ENCODE results near the gene GAS2L1. TPM values are rescaled to one million over a fixed set of nuclear protein-coding genes. Genes with fewer than 3 reads are reported as not detected.

GAS2L1 gene
- polyA plus RNA-seq, 1 donor from 2014 or later: 0.77 TPM

GRCh38 chr22:29325356-29325755 is 18.9 kb downstream of the GAS2L1 start:
- Histone ChIP-seq H3K36me3 (ENCODE audit: insufficient read depth, low read length) (no peaks in the 10 kb centered on the region), H3K9ac (ENCODE audit: low read length) (no peak overlapping the region), H3K9me2 (ENCODE audit: insufficient read depth, low read length) (no peaks in the 10 kb centered on the region), H3K79me2 (replicated peaks; ENCODE audit: insufficient read depth, low read length) (no peaks in the 10 kb centered on the region), H3K4me3 (ENCODE audit: low read length) (no peak overlapping the region), H4K20me1 (ENCODE audit: insufficient read depth) (no peaks in the 10 kb centered on the region), H3F3A (ENCODE audit: insufficient read depth, low read length, poor library complexity, severe bottlenecking) (no peaks in the 10 kb centered on the region), H3K27ac (ENCODE audit: low read length) (no peak overlapping the region), H3K4me2 (ENCODE audit: low read length) (no peak overlapping the region), H3K9me3 (ENCODE audit: low read length) (no peaks in the 10 kb centered on the region), H3K27me3 (ENCODE audit: insufficient read depth, low read depth, low read length) (no peaks in the 10 kb centered on the region), H2AFZ (ENCODE audit: low read depth, low read length) (no peak overlapping the region)
- no peak for TF ChIP-seq EZH2 (IDR thresholded peaks at IDR 0.05; ENCODE audit: borderline replicate concordance, insufficient read depth, low read length, poor library complexity, severe bottlenecking)
- TF ChIP-seq CTCF (IDR thresholded peaks at IDR 0.05; ENCODE audit: poor library complexity, severe bottlenecking): no peak
- no peak for TF ChIP-seq POLR2AphosphoS5 (IDR thresholded peaks at IDR 0.05)
- no peak for TF ChIP-seq MXI1 (conservative IDR thresholded peaks at IDR 0.05; ENCODE audit: poor library complexity, severe bottlenecking)
- no peak for TF ChIP-seq REST (IDR thresholded peaks at IDR 0.05; ENCODE audit: borderline replicate concordance)
- no peak for TF ChIP-seq RAD21 (conservative IDR thresholded peaks at IDR 0.05)
- no peak for TF ChIP-seq TAF1 (IDR thresholded peaks at IDR 0.05; ENCODE audit: low read depth)
- TF ChIP-seq EP300 (conservative IDR thresholded peaks at IDR 0.05; ENCODE audit: poor library complexity, severe bottlenecking): no peak
- no peak for TF ChIP-seq SMC3 (conservative IDR thresholded peaks at IDR 0.05; ENCODE audit: poor library complexity)

GRCh38 chr22:29325785-29326315 is 19.4 kb downstream of the GAS2L1 start:
- H3F3A ChIP-seq (ENCODE audit: insufficient read depth, low read length, poor library complexity, severe bottlenecking): no peaks in the 10 kb centered on the region
- TF ChIP-seq TAF1 (IDR thresholded peaks at IDR 0.05; ENCODE audit: low read depth) (no peak), RAD21 (conservative IDR thresholded peaks at IDR 0.05) (no peak), SMC3 (conservative IDR thresholded peaks at IDR 0.05; ENCODE audit: poor library complexity) (no peak), EP300 (conservative IDR thresholded peaks at IDR 0.05; ENCODE audit: poor library complexity, severe bottlenecking) (no peak), CTCF (IDR thresholded peaks at IDR 0.05; ENCODE audit: poor library complexity, severe bottlenecking) (no peak), MXI1 (conservative IDR thresholded peaks at IDR 0.05; ENCODE audit: poor library complexity, severe bottlenecking) (no peak), REST (IDR thresholded peaks at IDR 0.05; ENCODE audit: borderline replicate concordance) (no peak), EZH2 (IDR thresholded peaks at IDR 0.05; ENCODE audit: borderline replicate concordance, insufficient read depth, low read length, poor library complexity, severe bottlenecking) (no peak), POLR2AphosphoS5 (IDR thresholded peaks at IDR 0.05) (no peak)
- H3K27ac ChIP-seq (ENCODE audit: low read length): no peak overlapping the region
- H2AFZ ChIP-seq (ENCODE audit: low read depth, low read length): no peak overlapping the region
- H4K20me1 ChIP-seq (ENCODE audit: insufficient read depth): no peaks in the 10 kb centered on the region
- no peaks in the 10 kb centered on the region for H3K27me3 ChIP-seq (ENCODE audit: insufficient read depth, low read depth, low read length)
- no peaks in the 10 kb centered on the region for H3K9me3 ChIP-seq (ENCODE audit: low read length)
- H3K9me2 ChIP-seq (ENCODE audit: insufficient read depth, low read length): no peaks in the 10 kb centered on the region
- H3K9ac ChIP-seq (ENCODE audit: low read length): no peak overlapping the region
- no peak overlapping the region for H3K4me3 ChIP-seq (ENCODE audit: low read length)
- H3K79me2 ChIP-seq (replicated peaks; ENCODE audit: insufficient read depth, low read length): no peaks in the 10 kb centered on the region
- no peak overlapping the region for H3K4me2 ChIP-seq (ENCODE audit: low read length)
- no peaks in the 10 kb centered on the region for H3K36me3 ChIP-seq (ENCODE audit: insufficient read depth, low read length)
